Epithelial cell of esophagus (primary cell): ENCODE data around the gene PPARA.

Experiments
- DNase-seq: peaks from one replicate; pipeline ENCODE4 v3.0.0; 2010; ENCODE audit warnings: low read depth
- H3K4me3 ChIP-seq: 2 replicates; pipeline ENCODE4 v1.5.1; 2011; ENCODE audit warnings: mild to moderate bottlenecking, low read length, control low read depth
- TF ChIP-seq, protein P1 (sequence below): IDR thresholded peaks from 2 replicates; pipeline ENCODE4 v1.5.1; 2011; ENCODE audit warnings: low read depth, mild to moderate bottlenecking, low read length, control low read depth, inconsistent platforms; ENCODE audit not compliant: insufficient read depth; ENCODE audit errors: missing control alignments

Gene PPARA

DNA sequence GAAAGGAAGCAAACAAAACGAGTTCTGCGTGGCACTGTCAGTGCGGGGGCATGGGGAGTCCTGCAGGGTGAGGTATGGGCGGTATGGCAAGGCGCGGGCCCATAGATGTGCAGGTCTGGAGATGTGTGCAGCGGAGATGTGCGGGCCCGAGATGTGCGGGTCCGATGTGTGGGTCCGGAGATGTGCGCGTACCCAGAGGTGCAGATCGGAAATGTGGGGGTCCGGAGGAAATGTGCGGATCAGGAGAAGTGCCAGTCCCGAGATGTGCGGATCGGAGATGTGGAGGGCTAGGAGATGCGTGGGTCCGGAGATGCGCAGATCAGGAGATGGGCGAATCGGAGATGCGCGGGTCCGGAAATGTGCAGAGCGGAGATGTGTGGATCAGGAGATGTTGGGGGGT, 63.8 kb downstream of the PPARA start:
- no peak overlapping the region for H3K4me3 ChIP-seq
- no peak for DNase-seq
- TF ChIP-seq, protein P1, sequence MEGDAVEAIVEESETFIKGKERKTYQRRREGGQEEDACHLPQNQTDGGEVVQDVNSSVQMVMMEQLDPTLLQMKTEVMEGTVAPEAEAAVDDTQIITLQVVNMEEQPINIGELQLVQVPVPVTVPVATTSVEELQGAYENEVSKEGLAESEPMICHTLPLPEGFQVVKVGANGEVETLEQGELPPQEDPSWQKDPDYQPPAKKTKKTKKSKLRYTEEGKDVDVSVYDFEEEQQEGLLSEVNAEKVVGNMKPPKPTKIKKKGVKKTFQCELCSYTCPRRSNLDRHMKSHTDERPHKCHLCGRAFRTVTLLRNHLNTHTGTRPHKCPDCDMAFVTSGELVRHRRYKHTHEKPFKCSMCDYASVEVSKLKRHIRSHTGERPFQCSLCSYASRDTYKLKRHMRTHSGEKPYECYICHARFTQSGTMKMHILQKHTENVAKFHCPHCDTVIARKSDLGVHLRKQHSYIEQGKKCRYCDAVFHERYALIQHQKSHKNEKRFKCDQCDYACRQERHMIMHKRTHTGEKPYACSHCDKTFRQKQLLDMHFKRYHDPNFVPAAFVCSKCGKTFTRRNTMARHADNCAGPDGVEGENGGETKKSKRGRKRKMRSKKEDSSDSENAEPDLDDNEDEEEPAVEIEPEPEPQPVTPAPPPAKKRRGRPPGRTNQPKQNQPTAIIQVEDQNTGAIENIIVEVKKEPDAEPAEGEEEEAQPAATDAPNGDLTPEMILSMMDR = no peak

DNA sequence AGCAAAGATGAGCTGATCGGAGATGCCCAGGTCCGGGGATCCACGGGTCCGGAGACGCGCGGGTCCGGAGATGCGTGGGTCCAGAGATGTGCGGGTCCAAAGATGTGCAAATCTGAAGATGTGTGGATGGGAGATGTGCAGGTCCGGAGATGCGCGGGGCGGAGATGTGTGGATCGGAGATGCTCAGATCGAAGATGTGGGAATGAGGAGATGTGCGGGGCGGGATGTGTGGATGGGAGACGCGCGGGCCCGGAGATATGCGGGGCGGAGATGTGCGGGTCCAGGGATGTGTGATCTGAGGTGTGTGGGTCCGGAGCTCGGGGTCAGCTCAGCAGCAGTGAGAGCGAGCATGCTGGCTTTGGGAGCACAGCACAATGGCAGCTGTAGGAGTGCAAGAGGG, 64.3 kb downstream of the PPARA start:
- no peak for DNase-seq
- no peak overlapping the region for H3K4me3 ChIP-seq
- TF ChIP-seq, protein P1 = no peak

DNA sequence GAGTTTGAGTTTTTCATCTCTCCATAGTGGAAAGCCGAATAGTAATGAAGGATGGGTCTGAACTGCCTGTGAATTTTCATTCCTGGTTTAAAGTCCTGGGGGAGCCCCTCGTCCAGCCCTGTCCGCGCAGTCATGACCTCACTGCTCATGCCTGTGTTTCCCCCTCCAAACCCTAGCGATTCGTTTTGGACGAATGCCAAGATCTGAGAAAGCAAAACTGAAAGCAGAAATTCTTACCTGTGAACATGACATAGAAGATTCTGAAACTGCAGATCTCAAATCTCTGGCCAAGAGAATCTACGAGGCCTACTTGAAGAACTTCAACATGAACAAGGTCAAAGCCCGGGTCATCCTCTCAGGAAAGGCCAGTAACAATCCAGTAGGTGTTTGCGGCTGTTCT, 69.3 kb downstream of the PPARA start:
- TF ChIP-seq, protein P1 = no peak
- no peak for DNase-seq

DNA sequence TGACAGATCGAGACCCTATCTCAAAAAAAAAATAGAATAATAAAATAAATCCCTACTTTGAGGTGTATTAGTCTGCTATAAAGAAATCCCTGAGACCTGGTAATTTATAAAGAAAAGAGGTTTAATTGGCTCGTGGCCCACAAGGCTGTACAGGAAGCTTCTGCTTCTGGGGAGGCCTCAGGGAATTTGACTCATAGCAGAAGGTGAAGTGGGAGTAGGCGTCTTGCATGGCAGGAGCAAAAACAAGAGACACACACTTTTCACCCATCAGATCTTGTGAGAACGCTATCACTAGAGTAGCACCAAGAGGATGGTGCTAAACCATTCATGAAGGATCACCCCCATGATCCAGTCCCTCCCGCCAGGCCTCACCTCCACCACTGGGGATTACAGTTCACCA, 70.6 kb downstream of the PPARA start:
- DNase-seq = peak; percentile 19
- TF ChIP-seq, protein P1 = no peak
- no peak overlapping the region for H3K4me3 ChIP-seq

More for the DNA sequence above, 69.3 kb downstream of the PPARA start:
- H3K4me3 ChIP-seq = no peak overlapping the region

DNA sequence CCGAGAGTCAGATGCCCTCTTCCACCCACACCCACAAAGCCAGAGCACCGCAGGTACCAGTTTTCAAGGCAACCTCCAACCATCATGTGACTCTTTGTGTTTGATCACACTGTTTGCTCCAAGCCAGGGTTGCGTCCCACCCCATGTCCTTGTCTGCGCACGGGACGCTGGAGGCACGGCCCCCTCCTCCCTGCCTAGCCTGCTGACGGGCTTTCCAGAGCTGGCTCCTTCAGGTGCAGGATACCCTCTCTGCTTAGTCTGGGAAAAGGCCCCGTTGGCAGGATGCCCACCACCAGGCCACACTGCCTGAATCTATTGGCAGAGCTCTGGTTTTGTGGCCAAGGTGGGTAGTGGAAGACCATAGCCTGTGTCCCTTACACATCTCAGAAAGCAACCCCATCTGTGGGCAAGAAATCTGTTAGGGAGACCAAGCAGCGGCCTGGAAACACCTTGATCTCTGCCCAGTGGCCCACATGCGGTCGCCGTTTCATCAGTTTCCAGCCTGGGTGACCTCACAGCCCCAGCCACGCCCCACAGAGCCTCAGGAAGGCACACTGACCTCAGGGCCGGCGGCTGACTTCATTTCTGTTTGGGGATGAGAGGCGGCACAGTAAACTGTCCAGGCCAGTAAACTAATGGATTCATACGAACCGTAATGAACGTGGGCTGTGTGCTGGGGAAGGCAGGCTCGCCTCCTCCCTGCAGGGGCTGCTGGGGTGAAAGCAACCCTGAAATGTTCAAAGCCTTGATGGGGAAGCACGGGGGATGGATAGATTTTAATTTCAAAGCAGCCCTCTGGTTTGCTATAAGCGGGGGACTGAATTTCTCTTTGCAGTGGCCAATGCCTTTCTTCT, 73.9 kb downstream of the PPARA start:
- H3K4me3 ChIP-seq = no peak overlapping the region
- TF ChIP-seq, protein P1 = no peak
- DNase-seq = no peak

DNA sequence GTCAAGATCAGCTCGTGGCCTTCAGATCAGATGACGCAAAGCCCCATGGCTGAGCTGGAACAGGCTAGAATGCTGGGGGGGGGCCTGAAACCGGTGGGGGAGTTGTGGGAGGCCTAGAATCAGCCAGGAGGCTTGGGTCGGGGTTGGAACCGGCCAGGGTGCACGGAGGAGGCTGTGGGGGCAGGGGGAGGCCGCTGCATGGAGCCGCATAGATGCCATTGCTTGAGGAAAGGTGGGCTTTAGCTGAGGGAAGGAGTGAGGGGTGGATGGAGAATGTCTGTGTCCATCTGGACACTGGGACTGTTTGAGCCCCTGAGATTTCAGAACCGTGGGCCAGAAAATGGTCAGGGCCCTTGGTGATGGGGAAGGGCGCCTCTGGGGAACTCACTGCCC, 74.6 kb downstream of the PPARA start:
- no peak for DNase-seq
- H3K4me3 ChIP-seq = no peak overlapping the region
- TF ChIP-seq, protein P1 = no peak

DNA sequence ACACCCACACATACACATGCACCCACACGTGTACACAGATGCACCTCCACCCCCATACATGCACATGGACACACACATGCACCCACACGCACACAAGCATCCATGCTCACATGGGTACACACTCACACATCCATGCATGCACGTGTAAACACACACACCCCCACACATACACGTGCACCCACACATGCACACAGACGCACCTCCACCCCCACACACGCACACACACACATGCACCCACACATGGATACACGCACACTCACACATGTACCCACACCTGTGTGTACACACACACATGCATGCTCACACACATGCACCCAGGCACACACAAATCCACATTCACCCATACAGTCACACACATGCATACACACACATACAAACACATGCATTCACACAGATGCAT, 75.3 kb downstream of the PPARA start:
- no peak for DNase-seq
- H3K4me3 ChIP-seq = no peak overlapping the region
- TF ChIP-seq, protein P1 = no peak
